DND-41 (cell line): Measurements from ENCODE around the gene CTNNBL1.

Source experiments
- ATAC-seq: fragments of 200-7000 bp; cut with Tn5 transposase; 3 replicates; pipeline ENCODE4 v1.9.1; 2021; ENCODE audit warnings: low read depth; ENCODE audit not compliant: insufficient read depth
- DNase-seq: peaks from one replicate; pipeline ENCODE4 v3.0.0-alpha.2; 2020
- H2AFZ ChIP-seq: 2 replicates; pipeline ENCODE4 v1.6.0; 2012; ENCODE audit warnings: low read depth, low read length
- H3K27ac ChIP-seq: 2 replicates; pipeline ENCODE4 v1.5.1; 2012; ENCODE audit warnings: low read length, inconsistent platforms
- H3K27me3 ChIP-seq: fragments of 200-600 bp; sonication (generic); 2 replicates; pipeline ENCODE4 v1.6.0; 2012; ENCODE audit warnings: low read length, mild to moderate bottlenecking, inconsistent platforms; ENCODE audit not compliant: insufficient read depth, poor library complexity
- H3K36me3 ChIP-seq: 2 replicates; pipeline ENCODE4 v1.5.1; 2012; ENCODE audit warnings: low read length, inconsistent platforms; ENCODE audit not compliant: insufficient read depth
- H3K4me1 ChIP-seq: 2 replicates; pipeline ENCODE4 v1.5.1; 2012; ENCODE audit warnings: mild to moderate bottlenecking, low read length; ENCODE audit not compliant: insufficient read depth
- H3K4me2 ChIP-seq: 2 replicates; pipeline ENCODE4 v1.6.0; 2012; ENCODE audit warnings: mild to moderate bottlenecking, moderate library complexity, low read length, inconsistent platforms; ENCODE audit not compliant: insufficient read depth
- H3K4me3 ChIP-seq, 2 experiments: fragments of 200-600 bp in 1 of 2; shearing (Covaris generic) in 1 of 2; 2 replicates each; pipeline ENCODE4 v1.5.1; 2012 to 2016; ENCODE audit warnings: inconsistent platforms in 2 of 2, low read length in 2 of 2, mild to moderate bottlenecking in 2 of 2, low read depth in 1 of 2, moderate library complexity in 1 of 2
- H3K79me2 ChIP-seq: 2 replicates; pipeline ENCODE4 v1.6.0; 2012; ENCODE audit warnings: low read length, inconsistent platforms; ENCODE audit not compliant: insufficient read depth
- H3K9ac ChIP-seq: 2 replicates; pipeline ENCODE4 v1.6.0; 2012; ENCODE audit warnings: low read depth, mild to moderate bottlenecking, inconsistent platforms, low read length, moderate library complexity
- H3K9me3 ChIP-seq: 2 replicates; pipeline ENCODE4 v1.5.1; 2012; ENCODE audit warnings: low read length, moderate library complexity, mild to moderate bottlenecking, inconsistent platforms; ENCODE audit not compliant: insufficient read depth, severe bottlenecking
- H4K20me1 ChIP-seq: 2 replicates; pipeline ENCODE4 v1.6.0; 2012; ENCODE audit warnings: low read length; ENCODE audit not compliant: insufficient read depth
- CTCF ChIP-seq: IDR thresholded peaks from 2 replicates; pipeline ENCODE4 v1.5.1; 2012; ENCODE audit warnings: borderline replicate concordance, low read length, moderate library complexity, mild to moderate bottlenecking; ENCODE audit not compliant: poor library complexity, severe bottlenecking; ENCODE audit errors: extremely low read depth
- EZH2 ChIP-seq: IDR thresholded peaks from 3 replicates; pipeline ENCODE4 v1.6.1; 2012; ENCODE audit warnings: borderline replicate concordance, low read depth, mild to moderate bottlenecking, moderate library complexity, low read length, inconsistent platforms; ENCODE audit not compliant: severe bottlenecking

CTNNBL1 gene

GRCh38 chr20:37686762-37687477 lies 6.9 kb upstream of the CTNNBL1 start:
- Histone ChIP-seq H3K27me3 (peaks cover 5% of the 10 kb centered on the region), H3K9ac (no peak overlapping the region), H3K4me1 (no peaks in the 10 kb centered on the region), H3K79me2 (no peaks in the 10 kb centered on the region), H3K36me3 (no peaks in the 10 kb centered on the region), H3K4me3 (no peak overlapping the region), H3K4me2 (no peak overlapping the region), H4K20me1 (no peaks in the 10 kb centered on the region), H3K9me3 (no peaks in the 10 kb centered on the region), H2AFZ (no peak overlapping the region), H3K27ac (no peak overlapping the region)
- no peak for TF ChIP-seq CTCF
- ATAC-seq (no peak), DNase-seq (no peak)

- H3K9ac ChIP-seq = no peak overlapping the region
These were observed 6.4 kb upstream of the CTNNBL1 start for GRCh38 chr20:37687478-37687805.

GRCh38 chr20:37688093-37688492 lies 5.7 kb upstream of the CTNNBL1 start:
- Histone ChIP-seq H3K4me2 (no peak overlapping the region), H4K20me1 (no peaks in the 10 kb centered on the region), H3K36me3 (no peaks in the 10 kb centered on the region), H2AFZ (no peak overlapping the region), H3K27me3 (peaks cover 5% of the 10 kb centered on the region), H3K4me3 (no peak overlapping the region), H3K4me1 (peaks cover 2% of the 10 kb centered on the region), H3K27ac (no peak overlapping the region), H3K9me3 (no peaks in the 10 kb centered on the region), H3K79me2 (no peaks in the 10 kb centered on the region), H3K9ac (no peak overlapping the region)
- ATAC-seq (no peak), DNase-seq (no peak)
- TF ChIP-seq EZH2 = no peak
- no peak for TF ChIP-seq CTCF

More at GRCh38 chr20:37687478-37687805, 6.4 kb upstream of the CTNNBL1 start:
- Histone ChIP-seq H3K27me3 (peaks cover 5% of the 10 kb centered on the region), H3K4me1 (no peaks in the 10 kb centered on the region), H3K79me2 (no peaks in the 10 kb centered on the region), H3K27ac (no peak overlapping the region), H3K36me3 (no peaks in the 10 kb centered on the region), H3K4me2 (no peak overlapping the region), H3K4me3 (no peak overlapping the region), H2AFZ (no peak overlapping the region), H3K9me3 (no peaks in the 10 kb centered on the region), H4K20me1 (no peaks in the 10 kb centered on the region)
- TF ChIP-seq EZH2 = no peak
- no peak for TF ChIP-seq CTCF
- ATAC-seq (no peak), DNase-seq (no peak)
